HG02938 (cell line): ENCODE measurements around the gene WWC2.
"Not testable (repeated sequence)": the region's sequence is repeated elsewhere in the genome, so short reads cannot be mapped to it uniquely, and the experiment has no call there.

Experiments used
- ATAC-seq: cut with Tn5 transposase; IDR thresholded peaks from one replicate; pipeline ENCODE4 v1.9.1; 2021; ENCODE audit warnings: mild to moderate bottlenecking, moderate library complexity; ENCODE audit not compliant: unreplicated experiment

Gene WWC2

DNA sequence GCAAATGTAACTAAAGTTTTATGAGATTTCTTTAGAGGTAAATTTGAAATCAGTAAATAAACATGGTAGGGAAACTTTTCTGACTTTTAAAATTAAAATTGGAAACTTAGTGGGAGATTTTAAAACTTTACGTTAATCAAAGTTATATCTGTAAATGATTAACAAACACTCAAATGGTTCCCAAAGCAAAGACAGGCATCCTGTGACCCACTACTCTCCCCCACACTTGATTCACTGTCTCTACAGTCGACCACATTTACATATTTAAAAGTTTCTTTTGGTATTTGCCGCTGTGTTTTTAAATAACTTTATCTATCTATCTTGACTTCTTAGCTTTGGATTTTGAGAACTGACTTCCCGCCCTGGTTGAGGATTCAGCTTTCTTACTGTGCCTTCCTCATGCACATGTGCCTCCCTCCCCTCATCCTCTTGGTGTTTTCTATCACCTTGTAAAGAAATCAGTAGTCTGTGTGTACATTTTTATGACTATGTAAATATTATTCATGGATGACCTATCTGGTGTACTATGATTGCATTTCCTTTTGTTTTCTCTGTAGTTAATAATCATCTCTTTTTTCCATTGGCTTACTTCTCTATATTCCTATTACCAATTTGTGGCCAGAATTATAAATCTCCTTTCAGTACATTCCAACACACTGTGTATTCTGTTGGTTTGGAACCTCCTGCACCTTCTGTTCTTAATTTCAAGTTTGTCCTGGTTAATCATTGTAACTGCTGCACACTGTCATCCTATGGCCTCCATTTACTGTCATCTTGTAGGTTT, 72.6 kb downstream of the WWC2 start:
- no peak for ATAC-seq

GRCh38 chr4:183172881-183173280, 73.8 kb downstream of the WWC2 start:
- no peak for ATAC-seq

GRCh38 chr4:183173580-183174526, 74.8 kb downstream of the WWC2 start:
- ATAC-seq: no peak

- ATAC-seq: no peak
These were observed 76.7 kb downstream of the WWC2 start for GRCh38 chr4:183175631-183176232.

DNA sequence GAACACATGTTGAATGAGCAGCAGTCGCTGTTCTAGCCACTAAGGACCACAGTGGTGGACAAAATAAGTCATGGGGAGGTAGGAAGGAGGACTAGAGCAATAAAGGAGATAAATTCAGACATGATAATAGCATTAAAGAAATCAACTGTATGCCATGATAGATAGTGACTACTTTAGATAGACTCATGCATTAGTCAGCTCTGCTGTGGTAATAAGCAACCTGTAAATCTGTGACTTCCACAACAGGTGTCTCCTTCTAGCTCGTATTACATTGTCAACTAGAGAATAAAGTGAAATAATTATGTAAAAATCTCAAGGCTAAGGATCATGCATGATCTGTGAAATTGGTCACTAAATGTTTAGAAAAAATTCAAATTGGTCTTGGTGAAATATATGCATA, 77.9 kb downstream of the WWC2 start:
- no peak for ATAC-seq

DNA sequence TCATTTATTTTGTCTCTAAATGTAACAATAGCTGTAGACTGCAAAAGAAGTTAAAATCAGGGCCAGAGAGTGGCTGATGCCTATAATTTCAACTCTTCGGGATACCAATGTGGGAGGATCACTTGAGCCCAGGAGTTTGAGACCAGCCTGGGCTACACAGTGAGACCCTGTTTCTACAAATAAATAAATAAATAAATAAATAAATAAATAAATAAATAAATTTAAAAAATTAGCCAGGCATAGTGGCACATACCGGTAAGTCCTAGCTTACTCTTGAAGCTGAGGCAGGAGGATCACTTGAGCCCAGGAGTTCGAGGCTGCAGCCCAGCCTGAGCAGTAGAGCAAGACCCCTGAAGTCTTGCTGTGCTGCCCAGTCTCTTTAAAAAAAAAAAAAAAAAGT, 79.1 kb downstream of the WWC2 start:
- ATAC-seq: no peak

DNA sequence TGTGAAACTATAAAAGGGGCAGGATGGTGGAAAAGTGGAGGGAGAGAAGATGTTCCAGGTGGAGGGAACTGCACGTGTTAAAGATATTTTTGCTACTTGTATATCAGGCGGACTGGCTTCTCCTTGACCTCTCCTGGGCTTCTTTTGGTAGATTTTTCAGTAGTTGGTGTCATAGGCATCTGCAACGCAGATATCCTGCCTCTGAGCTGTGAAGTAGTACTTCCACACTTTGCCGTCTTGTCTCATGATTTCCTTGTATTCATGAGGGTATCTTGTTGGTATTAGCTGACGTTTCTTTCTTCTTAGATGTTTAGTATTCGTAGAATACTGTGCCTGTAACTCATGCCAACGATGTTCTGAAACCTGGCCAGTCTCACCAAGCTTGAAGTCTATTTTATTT, 81.0 kb downstream of the WWC2 start:
- ATAC-seq: no peak

DNA sequence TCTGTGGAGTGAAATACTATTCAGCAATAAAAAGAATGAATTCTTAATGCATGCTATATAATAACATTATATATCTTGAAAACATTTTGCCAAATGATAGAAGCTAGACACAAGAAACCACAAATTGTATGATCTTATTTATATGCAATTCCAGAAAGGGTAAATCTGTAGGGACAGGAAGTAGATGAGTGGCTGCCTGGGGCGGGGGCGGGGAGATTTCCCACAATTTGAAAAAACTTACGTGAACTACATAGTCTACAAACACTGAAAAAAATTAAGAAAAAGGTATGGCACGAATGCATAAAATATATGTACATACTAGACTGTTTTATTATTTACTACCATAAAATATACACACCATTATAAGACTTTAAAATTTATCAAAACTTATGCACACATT, 81.6 kb downstream of the WWC2 start:
- ATAC-seq: no peak

DNA sequence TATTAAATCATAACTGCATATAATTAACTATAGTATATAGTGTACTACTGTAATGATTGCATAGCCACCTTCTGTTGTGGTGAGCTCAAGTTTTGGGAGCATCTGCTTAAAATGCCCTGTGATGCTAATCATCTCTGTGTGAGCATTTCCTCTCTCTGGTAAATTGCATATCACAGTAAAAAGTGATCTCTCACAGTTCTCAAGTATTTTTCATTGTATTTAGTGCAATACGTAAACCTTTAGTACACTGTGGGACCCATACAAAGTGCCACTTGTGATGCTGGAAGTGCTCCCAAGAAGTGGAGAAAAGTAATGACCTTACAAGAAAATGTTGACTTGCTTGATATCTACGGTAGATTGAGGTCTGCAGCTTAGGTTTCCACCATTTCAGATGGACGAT, 82.0 kb downstream of the WWC2 start:
- no peak for ATAC-seq

- ATAC-seq: no peak
These were observed 84.0 kb downstream of the WWC2 start for GRCh38 chr4:183182873-183183725.

- no peak for ATAC-seq
These were observed 85.0 kb downstream of the WWC2 start for GRCh38 chr4:183183906-183184535.

- peak; percentile 58 for ATAC-seq
These were observed 86.0 kb downstream of the WWC2 start for GRCh38 chr4:183185018-183185417.

DNA sequence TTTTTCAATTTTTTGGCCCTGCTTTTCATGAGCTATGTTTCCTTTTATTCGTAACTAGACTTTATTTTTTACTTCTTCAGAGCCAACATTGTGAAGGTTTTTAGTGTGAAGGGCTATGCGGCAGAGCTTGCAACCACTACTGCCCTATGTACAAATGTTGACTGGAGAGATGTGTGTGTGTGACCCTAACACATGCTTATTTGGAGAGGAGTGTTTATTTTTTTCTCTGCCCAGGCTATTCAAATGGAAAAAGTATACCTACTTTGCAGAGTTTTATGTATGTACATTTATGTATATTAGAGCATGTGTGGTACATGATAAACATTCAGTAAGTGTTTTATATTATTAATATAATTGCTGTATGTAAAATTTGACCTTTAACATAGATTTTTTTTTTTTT, 86.5 kb downstream of the WWC2 start:
- no peak for ATAC-seq

DNA sequence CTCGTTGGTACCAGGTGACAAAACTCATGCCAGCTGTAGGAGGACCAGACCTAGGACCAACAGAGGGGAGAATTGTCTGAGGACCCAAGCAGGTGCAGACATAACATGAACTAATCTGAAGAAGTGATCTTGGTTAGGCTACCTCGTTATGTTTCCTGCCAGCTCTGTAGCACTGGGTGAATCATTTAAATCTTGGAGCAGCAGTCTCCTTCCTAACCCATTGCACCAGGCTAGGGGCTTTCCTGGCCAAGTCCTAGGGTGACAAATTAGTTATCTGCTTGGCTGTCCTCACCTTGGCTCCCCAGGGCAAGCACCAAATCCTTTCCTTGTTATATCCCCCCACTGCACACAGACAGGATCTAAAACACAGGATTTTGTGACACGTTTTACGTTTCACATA, 87.8 kb downstream of the WWC2 start:
- no peak for ATAC-seq

GRCh38 chr4:183190900-183191527, 92.0 kb downstream of the WWC2 start:
- no peak for ATAC-seq

DNA sequence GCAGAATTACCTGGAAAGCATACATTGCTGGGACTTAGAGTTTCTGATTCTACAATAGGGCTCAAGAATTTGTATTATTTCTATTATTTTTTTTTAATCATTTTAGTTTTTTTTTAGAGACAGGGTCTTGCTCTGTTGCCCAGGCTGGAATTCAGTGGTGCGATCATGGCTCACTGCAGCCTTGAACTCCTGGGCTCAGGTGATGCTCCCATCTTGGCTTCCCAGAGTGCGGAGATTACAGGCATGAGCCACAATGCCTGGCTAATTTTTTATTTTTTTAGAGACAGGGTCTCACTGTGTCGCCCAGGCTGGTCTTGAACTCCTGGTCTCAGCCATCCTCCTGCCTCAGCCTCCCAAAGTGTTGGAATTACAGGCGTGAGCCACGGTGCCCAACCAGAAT, 92.6 kb downstream of the WWC2 start:
- no peak for ATAC-seq

- no peak for ATAC-seq
These were observed 93.5 kb downstream of the WWC2 start for GRCh38 chr4:183192571-183192970.

DNA sequence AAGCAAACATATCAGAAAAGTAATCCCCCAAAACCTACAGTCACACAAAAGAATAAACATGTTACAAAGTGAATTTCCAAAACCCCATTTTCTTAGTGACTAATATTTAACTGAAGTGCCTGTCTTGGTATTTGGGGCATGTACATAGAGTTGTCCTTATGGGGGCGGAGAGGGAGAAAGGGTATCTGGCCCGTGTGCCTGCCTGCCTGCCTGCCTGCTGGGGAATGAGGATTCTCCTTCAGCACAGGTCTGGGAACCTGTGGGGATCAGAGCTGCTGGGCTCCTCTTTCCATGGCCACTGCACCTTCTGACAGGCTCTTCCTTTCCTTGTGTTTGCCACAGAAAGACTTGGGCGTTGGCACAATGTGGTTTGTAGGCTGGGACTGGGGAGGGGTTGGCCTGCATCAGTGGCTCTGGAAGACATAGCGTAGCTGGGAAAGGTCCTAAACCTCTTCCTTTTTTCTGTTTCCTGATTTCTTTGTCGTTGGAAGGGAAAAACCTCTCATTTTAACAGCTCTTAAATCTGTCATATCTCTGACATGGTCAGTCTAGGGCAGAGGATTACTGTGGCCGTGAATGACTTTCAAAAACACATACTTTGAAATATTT, 94.8 kb downstream of the WWC2 start:
- not testable (repeated sequence) for ATAC-seq

- no peak for ATAC-seq
These were observed 96.5 kb downstream of the WWC2 start for GRCh38 chr4:183195534-183195933.
